Lower lobe of right lung (tissue), 2 donors: ENCODE results near the gene RNF19B. TPM values are rescaled to one million over a fixed set of nuclear protein-coding genes. Genes with fewer than 3 reads are reported as not detected.
A peak's percentile ranks its signal among the peaks of the same experiment; 100 is the strongest.
"Not testable (repeated sequence)": the region's sequence is repeated elsewhere in the genome, so short reads cannot be mapped to it uniquely, and the experiment has no call there.

Source experiments
- ATAC-seq, 2 donors: fragments of 200-7000 bp; cut with Tn5 transposase; one replicate each; pipeline ENCODE4 v1.9.1; 2020 to 2022; ENCODE audit warnings: mild to moderate bottlenecking in 2 of 2, moderate library complexity in 2 of 2
- DNase-seq: peaks from one replicate; pipeline ENCODE4 v3.0.0-alpha.2; 2020
- H3K27ac ChIP-seq: fragments of 200-600 bp; one replicate; pipeline ENCODE4 v1.8.0; 2022
- H3K27me3 ChIP-seq: fragments of 200-600 bp; one replicate; pipeline ENCODE4 v1.8.0; 2022; ENCODE audit warnings: low read depth
- H3K36me3 ChIP-seq: fragments of 200-600 bp; one replicate; pipeline ENCODE4 v1.8.0; 2022; ENCODE audit warnings: mild to moderate bottlenecking
- H3K4me1 ChIP-seq: fragments of 200-600 bp; one replicate; pipeline ENCODE4 v1.8.0; 2022
- H3K4me3 ChIP-seq: fragments of 200-600 bp; one replicate; pipeline ENCODE4 v1.8.0; 2022; ENCODE audit warnings: mild to moderate bottlenecking
- H3K9me3 ChIP-seq: fragments of 200-600 bp; one replicate; pipeline ENCODE4 v1.8.0; 2022
- CTCF ChIP-seq: fragments of 200-600 bp; IDR thresholded peaks from one replicate; pipeline ENCODE4 v1.8.0; 2022; ENCODE audit warnings: antibody characterized with exemption, mild to moderate bottlenecking
- intact Hi-C: fragments of 100-400 bp; cut with DNase I; formaldehyde crosslinking; loops from one replicate; pipeline ENCODE4 v1.11.0; 2022
- total RNA-seq: library from RNA; stranded (reverse); fragmentation: NEBNext Ultra II Directional; extraction: Animal tissue kit (Norgen Biotek cat#: 25700); gene quantifications from one replicate; pipeline ENCODE4 v1.2.1, GENCODE V29; 2021
- donor health status: DM: no; HTN: yes; CAD: no; lungs with severe emphysema.

Gene RNF19B
- total RNA-seq, 1 donor from 2014 or later = 27.9 TPM

- ATAC-seq (no peak), DNase-seq (no peak)
- peaks cover 34% of the 10 kb centered on the region for H3K4me1 ChIP-seq
- no peaks in the 10 kb centered on the region for H3K27me3 ChIP-seq
- no peaks in the 10 kb centered on the region for H3K36me3 ChIP-seq
- no peaks in the 10 kb centered on the region for H3K9me3 ChIP-seq
- H3K4me3 ChIP-seq = no peak overlapping the region
- intact Hi-C loops = no loop called here
- TF ChIP-seq CTCF = no peak
- H3K27ac ChIP-seq = no peak overlapping the region
These were observed 13.0 kb upstream of the RNF19B start for GRCh38 chr1:32977546-32978087.

DNA sequence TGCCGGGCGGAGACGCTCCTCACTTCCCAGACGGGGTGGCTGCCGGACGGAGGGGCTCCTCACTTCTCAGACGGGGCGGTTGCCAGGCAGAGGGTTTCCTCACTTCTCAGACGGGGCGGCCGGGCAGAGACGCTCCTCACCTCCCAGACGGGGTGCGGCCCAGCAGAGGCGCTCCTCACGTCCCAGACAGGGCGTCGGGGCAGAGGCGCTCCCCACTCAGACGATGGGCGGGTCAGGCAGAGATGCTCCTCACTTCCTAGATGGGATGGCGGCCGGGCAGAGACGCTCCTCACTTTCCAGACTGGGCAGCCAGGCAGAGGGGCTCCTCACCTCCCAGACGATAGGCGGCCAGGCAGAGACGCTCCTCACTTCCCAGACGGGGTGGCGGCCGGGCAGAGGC lies 10.4 kb upstream of the RNF19B start:
- H3K27ac ChIP-seq, H3K27me3 ChIP-seq, ATAC-seq, H3K36me3 ChIP-seq, DNase-seq, intact Hi-C loops, H3K4me3 ChIP-seq, H3K9me3 ChIP-seq: not testable (repeated sequence)
- peaks cover 11% of the 10 kb centered on the region for H3K4me1 ChIP-seq

DNA sequence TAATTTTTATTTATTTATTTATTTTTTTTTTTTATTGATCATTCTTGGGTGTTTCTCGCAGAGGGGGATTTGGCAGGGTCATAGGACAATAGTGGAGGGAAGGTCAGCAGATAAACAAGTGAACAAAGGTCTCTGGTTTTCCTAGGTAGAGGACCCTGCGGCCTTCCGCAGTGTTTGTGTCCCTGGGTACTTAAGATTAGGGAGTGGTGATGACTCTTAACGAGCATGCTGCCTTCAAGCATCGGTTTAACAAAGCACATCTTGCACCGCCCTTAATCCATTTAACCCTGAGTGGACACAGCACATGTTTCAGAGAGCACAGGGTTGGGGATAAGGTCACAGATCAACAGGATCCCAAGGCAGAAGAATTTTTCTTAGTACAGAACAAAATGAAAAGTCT lies 8.8 kb upstream of the RNF19B start:
- H3K4me1 ChIP-seq, H3K9me3 ChIP-seq, intact Hi-C loops, DNase-seq, H3K27me3 ChIP-seq, H3K36me3 ChIP-seq: not testable (repeated sequence)
- ATAC-seq = peak; percentile 55 to 82
- Histone ChIP-seq H3K4me3 (peak overlapping the region; percentile 65), H3K27ac (peak overlapping the region; percentile 79)

DNA sequence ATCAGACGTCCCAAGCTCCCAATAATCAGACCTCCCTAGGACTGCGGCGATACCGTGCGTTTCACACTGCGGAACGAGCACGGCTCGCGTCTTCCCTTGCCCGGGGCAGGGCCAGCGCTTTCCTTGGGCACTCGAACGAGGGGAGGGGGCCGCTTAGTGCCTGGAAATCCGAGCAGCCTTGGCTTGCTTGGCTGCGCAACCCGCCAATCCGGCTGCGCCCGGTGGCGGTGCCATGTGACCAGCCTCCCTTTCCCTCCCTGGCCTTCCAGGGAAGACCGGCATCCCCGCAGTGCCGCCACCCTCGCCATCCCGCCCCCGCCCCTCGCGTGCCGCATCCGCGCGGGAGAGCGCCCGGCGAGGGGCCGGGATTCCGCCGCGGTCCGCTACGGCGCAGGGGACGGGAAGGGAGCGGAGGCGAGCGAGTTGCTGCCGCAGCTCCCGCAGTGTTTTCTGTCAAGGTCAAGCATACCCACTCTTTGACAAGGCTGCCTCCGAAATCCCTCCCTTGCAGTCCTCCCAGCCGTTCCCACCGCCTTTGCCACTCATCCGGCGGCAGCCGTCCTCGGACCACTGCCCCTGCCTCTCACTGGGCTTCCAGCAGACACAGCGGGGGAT lies 8.3 kb upstream of the RNF19B start:
- TF ChIP-seq CTCF = no peak
- Histone ChIP-seq H3K36me3 (no peaks in the 10 kb centered on the region), H3K4me1 (peaks cover 8% of the 10 kb centered on the region), H3K4me3 (peak overlapping the region; percentile 65), H3K27ac (peak overlapping the region; percentile 79), H3K9me3 (no peaks in the 10 kb centered on the region), H3K27me3 (no peaks in the 10 kb centered on the region)
- DNase-seq = peak; percentile 79
- ATAC-seq = peak; percentile 94 to 96
- intact Hi-C loops = no loop called here

GRCh38 chr1:32971576-32971975 lies 7.0 kb upstream of the RNF19B start:
- intact Hi-C loops = no loop called here
- no peak overlapping the region for H3K4me3 ChIP-seq
- ATAC-seq = no peak

GRCh38 chr1:32971156-32971555 lies 6.5 kb upstream of the RNF19B start:
- H3K36me3 ChIP-seq = no peaks in the 10 kb centered on the region
- no peaks in the 10 kb centered on the region for H3K9me3 ChIP-seq
- no peak for TF ChIP-seq CTCF
- DNase-seq (no peak), ATAC-seq (no peak)
- intact Hi-C loops = no loop called here
- peaks cover 8% of the 10 kb centered on the region for H3K4me1 ChIP-seq
- no peak overlapping the region for H3K4me3 ChIP-seq
- no peaks in the 10 kb centered on the region for H3K27me3 ChIP-seq
- no peak overlapping the region for H3K27ac ChIP-seq

More at GRCh38 chr1:32971576-32971975, 7.0 kb upstream of the RNF19B start:
- H3K36me3 ChIP-seq = no peaks in the 10 kb centered on the region
- peaks cover 8% of the 10 kb centered on the region for H3K4me1 ChIP-seq
- no peaks in the 10 kb centered on the region for H3K27me3 ChIP-seq
- H3K27ac ChIP-seq = no peak overlapping the region
- no peaks in the 10 kb centered on the region for H3K9me3 ChIP-seq
- TF ChIP-seq CTCF = no peak
- DNase-seq = no peak
